SU-DHL-6 (cell line): Measurements from ENCODE around the gene TM2D3.

Source experiments
- CTCF ChIP-seq: fragments of 200-600 bp; sonication (generic); IDR thresholded peaks from one replicate; pipeline ENCODE4 v1.5.1; 2017; ENCODE audit warnings: antibody characterized with exemption, mild to moderate bottlenecking, low read length, moderate library complexity; ENCODE audit not compliant: insufficient read depth, poor library complexity, severe bottlenecking
- EZH2phosphoT487 ChIP-seq: fragments of 200-600 bp; sonication (generic), shearing (Covaris generic); conservative IDR thresholded peaks from 2 replicates; pipeline ENCODE4 v1.6.1; 2018; ENCODE audit warnings: mild to moderate bottlenecking, antibody characterized with exemption, low read length, moderate library complexity, mixed read lengths

GRCh38 chr15:101600035-101600434 is 52.1 kb downstream of the TM2D3 start:
- TF ChIP-seq CTCF (no peak), EZH2phosphoT487 (no peak)
